GM23248 (cell line): Measurements from ENCODE around the gene AIDA. TPM values are rescaled to one million over a fixed set of nuclear protein-coding genes. Genes with fewer than 3 reads are reported as not detected.

Experiments
- DNase-seq: peaks from one replicate; pipeline ENCODE4 v3.0.0-alpha.2; 2015
- H2AFZ ChIP-seq: fragments of 200-600 bp; sonication (generic); 2 replicates; pipeline ENCODE4 v1.6.1; 2016; ENCODE audit warnings: antibody characterized with exemption
- H3F3A ChIP-seq: fragments of 200-600 bp; sonication (generic); 2 replicates; pipeline ENCODE4 v1.6.1; 2016; ENCODE audit warnings: mild to moderate bottlenecking, antibody characterized with exemption, mixed run types; ENCODE audit not compliant: insufficient read depth
- H3K27ac ChIP-seq: fragments of 200-600 bp; sonication (generic); 2 replicates; pipeline ENCODE4 v1.5.1; 2016; ENCODE audit warnings: mild to moderate bottlenecking
- H3K27me3 ChIP-seq: fragments of 200-600 bp; sonication (generic); replicated peaks from 2 replicates; pipeline ENCODE4 v1.6.1; 2016; ENCODE audit warnings: mild to moderate bottlenecking; ENCODE audit not compliant: insufficient read depth
- H3K36me3 ChIP-seq: fragments of 200-600 bp; sonication (generic); 2 replicates; pipeline ENCODE4 v1.6.1; 2016; ENCODE audit warnings: low read depth, mild to moderate bottlenecking
- H3K4me1 ChIP-seq: fragments of 200-600 bp; sonication (generic); 2 replicates; pipeline ENCODE4 v1.6.1; 2016; ENCODE audit warnings: mild to moderate bottlenecking; ENCODE audit not compliant: insufficient read depth
- H3K4me2 ChIP-seq: fragments of 200-600 bp; sonication (generic); one replicate; pipeline ENCODE4 v1.6.1; 2016; ENCODE audit warnings: mild to moderate bottlenecking; ENCODE audit not compliant: unreplicated experiment
- H3K4me3 ChIP-seq: fragments of 200-600 bp; sonication (generic); 2 replicates; pipeline ENCODE4 v1.5.1; 2016; ENCODE audit warnings: mild to moderate bottlenecking
- H3K79me2 ChIP-seq: fragments of 200-600 bp; sonication (generic); 2 replicates; pipeline ENCODE4 v1.6.1; 2016; ENCODE audit warnings: mild to moderate bottlenecking; ENCODE audit not compliant: insufficient read depth
- H3K9ac ChIP-seq: fragments of 200-600 bp; sonication (generic); 2 replicates; pipeline ENCODE4 v1.6.1; 2016; ENCODE audit warnings: mild to moderate bottlenecking
- H3K9me2 ChIP-seq: fragments of 200-600 bp; sonication (generic); 2 replicates; pipeline ENCODE4 v1.6.1; 2016; ENCODE audit warnings: mixed run types, mild to moderate bottlenecking, moderate library complexity; ENCODE audit not compliant: insufficient read depth
- H3K9me3 ChIP-seq: fragments of 200-600 bp; sonication (generic); one replicate; pipeline ENCODE4 v1.6.1; 2017; ENCODE audit warnings: low read depth
- H4K20me1 ChIP-seq: fragments of 200-600 bp; sonication (generic); 2 replicates; pipeline ENCODE4 v1.6.0; 2016; ENCODE audit not compliant: insufficient read depth
- EZH2 ChIP-seq: fragments of 200-600 bp; sonication (generic); IDR thresholded peaks from 2 replicates; pipeline ENCODE4 v1.6.1; 2018; ENCODE audit warnings: antibody characterized with exemption, mild to moderate bottlenecking; ENCODE audit not compliant: insufficient read depth, poor library complexity, severe bottlenecking
- EZH2phosphoT487 ChIP-seq: fragments of 200-600 bp; sonication (generic); IDR thresholded peaks from 2 replicates; pipeline ENCODE4 v1.6.1; 2018; ENCODE audit warnings: antibody characterized with exemption, moderate library complexity, mild to moderate bottlenecking, low read depth; ENCODE audit not compliant: insufficient read depth
- WGBS, 2 experiments: methylation state at CpG; one replicate each; pipeline ENCODE4 v1.1.6; 2015 to 2017; ENCODE audit warnings: low lambda C conversion rate in 2 of 2, low coverage in 1 of 2; ENCODE audit errors: missing lambda C conversion rate in 2 of 2; 5-methylcytosine and 5-hydroxymethylcytosine counted together
- in situ Hi-C: fragments of 300-500 bp; cut with MboI; formaldehyde crosslinking; loops from 2 replicates; pipeline ENCODE4 v1.15.0; 2020
- polyA plus RNA-seq: library from polyadenylated mRNA; unstranded; fragments of >200 nt; fragmentation: Nextera tagmentation; extraction: Ambion mirVana; gene quantifications from 2 replicates; pipeline ENCODE4 v1.2.1, GENCODE V29; 2016
- total RNA-seq: library from RNA; depleted of rRNA; stranded (reverse); fragments of >200 nt; shearing (Covaris generic); gene quantifications from 2 replicates; pipeline ENCODE4 v1.2.3, GENCODE V29; 2014

Gene AIDA
- total and polyA plus RNA-seq, 2 experiments from 2014 or later: 63.6 to 66.4 TPM

DNA sequence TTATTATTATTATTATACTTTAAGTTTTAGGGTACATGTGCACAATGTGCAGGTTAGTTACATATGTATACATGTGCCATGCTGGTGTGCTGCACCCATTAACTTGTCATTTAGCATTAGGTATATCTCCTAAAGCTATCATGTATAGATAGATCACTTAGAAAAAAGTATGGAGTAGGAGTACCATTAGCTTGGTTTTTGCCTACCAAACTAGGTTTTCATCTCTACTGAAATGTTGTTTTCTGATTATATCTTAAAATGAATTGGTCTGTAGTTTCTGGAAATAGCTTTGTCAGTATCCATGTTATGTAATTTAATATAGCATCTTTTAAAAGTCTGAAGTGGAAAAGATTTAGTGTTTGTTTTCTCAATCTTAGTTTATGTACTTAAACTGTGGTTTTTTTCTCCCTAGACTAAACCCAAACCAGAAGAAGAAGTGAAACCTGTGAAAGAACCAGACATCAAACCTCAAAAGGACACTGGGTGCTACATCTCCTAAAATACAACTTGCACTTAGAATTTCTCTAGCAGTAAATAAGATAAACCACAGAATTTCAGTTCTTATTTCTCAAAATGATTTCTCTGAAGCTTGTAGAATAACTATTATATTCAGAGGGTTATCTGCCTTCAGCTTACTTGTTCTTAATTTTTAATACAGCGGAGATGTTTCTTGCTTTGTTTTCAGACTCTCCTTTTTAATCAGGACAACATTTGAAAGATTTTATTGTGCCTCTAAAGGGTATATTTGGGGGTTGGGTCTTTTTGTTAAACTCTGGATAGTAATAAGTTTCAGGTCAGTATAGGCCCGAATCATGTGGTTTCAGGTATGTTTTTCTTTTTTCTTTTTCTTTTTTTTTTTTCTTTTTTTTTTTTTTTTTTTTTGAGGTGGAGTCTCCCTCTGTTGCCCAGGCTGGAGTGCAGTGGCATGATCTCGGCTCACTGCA lies 20.2 kb upstream of the AIDA start:
- in situ Hi-C loops: no loop called here
- no peaks in the 10 kb centered on the region for H3K9me3 ChIP-seq
- H2AFZ ChIP-seq: no peak overlapping the region
- no peak for DNase-seq
- H3K9ac ChIP-seq: no peak overlapping the region
- peaks cover 51% of the 10 kb centered on the region for H3F3A ChIP-seq
- H3K79me2 ChIP-seq: no peaks in the 10 kb centered on the region
- no peak overlapping the region for H3K4me2 ChIP-seq
- no peaks in the 10 kb centered on the region for H3K4me1 ChIP-seq
- TF ChIP-seq EZH2phosphoT487: no peak
- no peak for TF ChIP-seq EZH2
- H3K36me3 ChIP-seq: peaks cover 82% of the 10 kb centered on the region
- H3K4me3 ChIP-seq: no peak overlapping the region
- H3K27me3 ChIP-seq: no peaks in the 10 kb centered on the region
- 83 to 86% methylated on average over 3 of the region's 3 CpGs for WGBS, 2 experiments
- no peak overlapping the region for H3K27ac ChIP-seq
- no peaks in the 10 kb centered on the region for H4K20me1 ChIP-seq
- H3K9me2 ChIP-seq: no peaks in the 10 kb centered on the region

DNA sequence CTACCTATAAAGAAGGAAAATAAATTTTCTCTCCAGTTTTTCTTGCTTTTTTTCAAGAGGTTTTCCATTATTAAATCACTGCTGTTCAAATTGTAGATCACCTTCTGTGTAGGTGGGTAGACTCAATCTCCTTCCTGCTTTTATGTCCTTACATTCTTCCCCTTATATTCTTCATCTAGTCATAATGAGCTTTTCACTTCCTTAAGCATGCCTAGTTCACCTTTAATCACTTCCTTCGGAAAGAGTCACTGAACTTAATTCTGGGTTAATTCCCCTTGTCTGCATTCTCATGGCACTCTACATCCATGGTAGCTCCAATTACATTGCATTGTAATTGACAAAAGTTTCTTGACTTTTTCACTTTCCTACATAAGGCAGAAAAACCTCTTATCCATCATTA lies 18.6 kb upstream of the AIDA start:
- WGBS, 2 experiments: 95 to 100% methylated on average over 1 of the region's 1 CpG
- H3K36me3 ChIP-seq: peaks cover 91% of the 10 kb centered on the region
- H3K27me3 ChIP-seq: no peaks in the 10 kb centered on the region
- H3K79me2 ChIP-seq: no peaks in the 10 kb centered on the region
- TF ChIP-seq EZH2 (no peak), EZH2phosphoT487 (no peak)
- H3K4me3 ChIP-seq: no peak overlapping the region
- H3K4me2 ChIP-seq: no peak overlapping the region
- peaks cover 39% of the 10 kb centered on the region for H3F3A ChIP-seq
- H2AFZ ChIP-seq: no peak overlapping the region
- no peaks in the 10 kb centered on the region for H3K9me2 ChIP-seq
- H3K9ac ChIP-seq: no peak overlapping the region
- H3K27ac ChIP-seq: no peak overlapping the region
- in situ Hi-C loops: no loop called here
- H3K9me3 ChIP-seq: no peaks in the 10 kb centered on the region
- H3K4me1 ChIP-seq: no peaks in the 10 kb centered on the region
- no peaks in the 10 kb centered on the region for H4K20me1 ChIP-seq
- no peak for DNase-seq

DNA sequence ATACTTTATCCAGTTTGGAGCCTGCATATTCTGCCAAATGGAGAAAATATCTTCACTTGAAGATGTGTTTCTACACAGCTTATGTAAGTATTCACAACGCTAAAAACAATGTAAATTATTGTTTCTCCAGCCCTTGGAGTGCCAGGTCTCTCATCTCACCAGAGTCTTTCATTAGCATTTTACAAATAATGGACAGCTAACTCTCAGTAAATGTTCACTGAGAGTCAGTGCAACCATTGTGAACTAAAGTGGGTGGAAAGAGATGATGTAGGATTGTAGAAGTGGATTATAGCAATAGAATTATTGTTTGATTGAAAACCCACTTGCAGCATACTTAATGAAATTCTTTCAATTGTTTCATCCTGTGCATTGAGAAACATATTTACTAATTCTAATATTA lies 16.5 kb upstream of the AIDA start:
- Histone ChIP-seq H3K79me2 (no peaks in the 10 kb centered on the region), H3K4me3 (no peak overlapping the region), H3K36me3 (peaks cover 91% of the 10 kb centered on the region), H3F3A (peaks cover 22% of the 10 kb centered on the region; the same call in 1 of the 2 replicates), H3K9ac (no peak overlapping the region), H4K20me1 (no peaks in the 10 kb centered on the region), H3K4me2 (no peak overlapping the region), H3K4me1 (no peaks in the 10 kb centered on the region), H3K27ac (no peak overlapping the region), H2AFZ (no peak overlapping the region), H3K9me3 (no peaks in the 10 kb centered on the region), H3K27me3 (no peaks in the 10 kb centered on the region), H3K9me2 (no peaks in the 10 kb centered on the region)
- no peak for DNase-seq
- in situ Hi-C loops: no loop called here
- TF ChIP-seq EZH2phosphoT487 (no peak), EZH2 (no peak)
- WGBS, 2 experiments: 91 to 97% methylated on average over 1 of the region's 1 CpG

DNA sequence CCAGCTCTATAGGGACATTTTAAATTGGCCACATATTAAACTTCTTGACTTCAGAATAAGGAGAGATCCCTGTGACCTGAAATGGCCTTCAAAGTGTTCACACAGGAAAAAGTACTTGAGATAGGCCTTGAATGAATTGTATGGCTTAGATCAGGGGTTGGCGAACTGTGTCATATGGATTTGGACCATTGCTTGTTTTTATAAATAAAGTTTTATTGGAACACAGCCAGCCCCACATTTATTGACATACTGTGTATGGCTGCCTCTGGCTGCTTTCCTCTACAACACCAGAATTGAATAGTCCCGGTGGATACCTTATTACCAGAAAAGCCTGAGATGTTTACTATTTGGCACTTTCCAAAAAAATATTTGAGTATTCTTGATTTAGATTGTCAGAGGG lies 4.1 kb upstream of the AIDA start:
- no peaks in the 10 kb centered on the region for H3K9me2 ChIP-seq
- no peak overlapping the region for H2AFZ ChIP-seq
- H3K4me3 ChIP-seq: no peak overlapping the region
- H3K9me3 ChIP-seq: no peaks in the 10 kb centered on the region
- WGBS, 2 experiments: 99 to 100% methylated on average over 2 of the region's 2 CpGs
- H3K79me2 ChIP-seq: peaks cover 81% of the 10 kb centered on the region
- H3K36me3 ChIP-seq: peaks cover 56% of the 10 kb centered on the region
- H3K4me1 ChIP-seq: no peaks in the 10 kb centered on the region
- H3K27ac ChIP-seq: no peak overlapping the region
- no peak overlapping the region for H3K9ac ChIP-seq
- no peaks in the 10 kb centered on the region for H4K20me1 ChIP-seq
- H3K27me3 ChIP-seq: no peaks in the 10 kb centered on the region
- in situ Hi-C loops: no loop called here
- H3F3A ChIP-seq: peaks cover 17% of the 10 kb centered on the region
- no peak overlapping the region for H3K4me2 ChIP-seq
- TF ChIP-seq EZH2: no peak
- no peak for TF ChIP-seq EZH2phosphoT487
- no peak for DNase-seq
